Daoy (cell line): ENCODE results near the gene KCTD5. TPM values are rescaled to one million over a fixed set of nuclear protein-coding genes. Genes with fewer than 3 reads are reported as not detected.
A peak's percentile ranks its signal among the peaks of the same experiment; 100 is the strongest.
"Not testable (repeated sequence)": the region's sequence is repeated elsewhere in the genome, so short reads cannot be mapped to it uniquely, and the experiment has no call there.

Experiments used
- DNase-seq: peaks from one replicate; pipeline ENCODE4 v3.0.0-alpha.2; 2015; ENCODE audit warnings: low read depth
- total RNA-seq: library from RNA; depleted of rRNA; stranded (reverse); fragments of >200 nt; shearing (Covaris generic); gene quantifications from 2 replicates; pipeline ENCODE4 v1.2.3, GENCODE V29; 2014

KCTD5 gene
- total RNA-seq, 1 experiment from 2014 or later = 27.4 TPM

DNA sequence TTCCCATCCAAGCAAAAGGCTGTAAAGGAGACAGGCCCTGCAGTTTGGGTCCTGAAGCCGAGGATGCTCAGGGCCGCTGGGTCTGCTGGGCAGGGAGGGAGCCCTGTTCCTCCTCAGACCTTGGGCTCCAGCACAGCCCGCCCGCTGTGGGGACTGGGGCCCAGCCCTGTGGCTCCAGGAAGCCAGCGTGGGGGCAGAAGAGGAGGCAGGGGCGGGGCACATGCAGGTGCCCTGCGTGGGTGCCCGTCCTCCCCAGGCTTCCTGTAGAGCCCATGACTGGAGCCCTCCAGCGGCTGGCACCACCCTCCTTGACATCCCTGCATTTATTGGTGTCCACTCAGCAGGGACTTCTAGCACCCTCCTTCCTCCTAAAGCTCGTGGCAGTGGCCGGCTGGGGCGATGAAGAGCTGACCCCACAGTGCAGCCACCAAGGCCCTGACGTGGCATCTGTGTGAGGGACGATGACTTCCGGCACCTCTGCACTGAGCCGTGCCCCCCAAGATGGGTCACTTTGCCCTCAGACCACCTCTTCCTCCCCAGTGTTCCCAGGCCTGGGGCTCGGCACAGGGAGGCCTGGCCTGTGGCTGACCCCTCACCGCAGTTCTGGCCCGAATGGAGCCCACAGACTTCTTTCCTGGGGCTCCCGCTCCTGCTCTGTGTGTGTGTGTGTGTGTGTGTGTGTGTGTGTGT is 27.8 kb downstream of the KCTD5 start:
- no peak for DNase-seq

DNA sequence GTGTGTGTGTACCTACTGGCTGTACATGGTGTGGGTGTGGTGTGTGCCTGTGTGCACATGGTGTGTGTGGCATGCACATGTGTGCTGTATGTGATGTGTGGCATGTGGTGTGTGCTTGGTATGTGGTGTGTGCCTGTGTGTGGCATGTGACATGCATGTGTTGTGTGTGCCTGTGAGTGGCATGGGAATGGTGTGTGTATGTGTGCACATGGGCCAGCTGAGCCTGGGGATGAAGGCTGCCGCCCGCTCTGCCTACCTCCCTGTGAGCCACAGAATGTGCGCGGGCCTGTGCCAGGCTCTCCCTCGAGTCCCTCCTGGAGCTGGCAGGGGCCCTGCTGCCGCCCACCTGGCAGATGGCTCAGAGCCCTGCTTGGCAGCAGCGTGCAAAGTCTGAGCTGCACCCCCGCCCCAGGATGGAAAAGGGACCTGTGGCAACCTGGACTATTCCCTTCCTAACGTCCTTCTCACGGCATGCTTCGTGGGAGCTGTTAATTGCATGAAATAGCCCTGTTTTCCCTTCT is 28.4 kb downstream of the KCTD5 start:
- DNase-seq = no peak

DNA sequence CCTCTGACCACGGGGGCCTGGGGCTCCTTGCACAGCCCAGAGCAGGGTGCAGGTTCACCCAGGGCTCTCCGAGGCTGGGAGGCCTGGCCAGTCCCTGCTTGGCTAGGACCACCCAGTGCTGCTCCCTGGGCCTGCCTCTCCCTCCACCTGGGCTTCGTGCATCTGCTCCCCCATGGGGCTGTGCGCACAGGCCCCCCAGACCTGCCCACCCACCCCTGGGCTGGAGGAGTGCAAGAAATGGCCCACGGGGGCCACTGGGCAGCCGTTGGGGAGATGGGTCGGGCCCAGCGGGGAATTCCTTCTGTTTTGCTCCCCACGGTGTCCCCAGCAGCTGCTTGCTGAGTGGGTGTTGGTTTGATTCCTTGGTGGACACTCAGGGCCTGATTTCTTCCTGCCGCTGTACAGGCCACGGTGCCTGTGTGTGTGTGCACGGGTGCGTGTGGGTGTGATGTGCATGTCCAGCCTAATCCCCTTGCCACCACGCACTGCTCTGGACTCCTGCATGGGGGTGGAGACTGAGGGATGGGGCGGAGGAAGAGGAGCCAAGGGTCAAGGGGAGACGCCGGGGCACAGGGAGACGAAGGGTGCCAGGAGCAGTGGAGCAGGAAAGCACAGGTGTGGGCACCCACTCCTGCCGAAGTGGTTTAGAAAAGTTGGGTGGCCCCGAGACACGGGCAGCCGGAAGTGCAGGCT is 29.2 kb downstream of the KCTD5 start:
- DNase-seq = no peak

DNA sequence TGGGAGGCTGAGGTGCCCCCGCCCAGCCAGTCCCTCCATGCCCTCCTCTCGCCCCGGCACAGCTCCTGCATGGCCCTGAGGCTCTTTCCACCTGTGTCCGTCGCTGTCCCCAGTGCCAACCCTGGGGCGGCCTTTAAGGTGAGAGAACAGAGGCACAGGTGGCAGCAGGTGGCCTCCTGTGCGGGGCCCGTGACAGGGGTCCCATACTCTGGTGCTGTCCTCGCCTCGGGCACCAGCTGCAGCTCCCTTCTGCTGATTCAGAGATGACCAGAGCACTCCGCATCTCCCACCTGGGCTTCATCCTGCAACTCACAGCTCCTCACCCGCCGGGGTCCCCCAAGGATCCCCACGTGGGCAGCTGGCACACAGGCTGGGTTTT is 29.7 kb downstream of the KCTD5 start:
- no peak for DNase-seq

DNA sequence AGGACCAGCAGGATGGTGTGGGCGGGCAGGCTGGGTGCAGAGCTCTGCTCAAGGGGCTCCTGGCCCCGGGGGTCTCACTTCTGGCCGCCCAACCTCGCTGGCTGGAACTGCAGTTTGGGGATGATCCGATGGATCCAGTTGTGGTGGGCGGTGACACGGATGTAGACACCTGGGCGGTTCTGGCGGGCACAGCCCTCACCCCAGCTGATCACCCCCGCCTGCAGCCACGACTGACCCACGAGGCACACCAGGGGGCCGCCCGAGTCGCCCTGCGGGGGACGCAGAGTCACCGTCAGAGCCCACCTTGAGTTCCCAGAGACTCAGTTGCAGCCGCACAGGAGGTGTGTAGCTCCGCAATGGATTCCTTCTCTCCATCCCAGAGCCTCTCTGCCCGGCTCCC is 30.2 kb downstream of the KCTD5 start:
- DNase-seq = no peak

DNA sequence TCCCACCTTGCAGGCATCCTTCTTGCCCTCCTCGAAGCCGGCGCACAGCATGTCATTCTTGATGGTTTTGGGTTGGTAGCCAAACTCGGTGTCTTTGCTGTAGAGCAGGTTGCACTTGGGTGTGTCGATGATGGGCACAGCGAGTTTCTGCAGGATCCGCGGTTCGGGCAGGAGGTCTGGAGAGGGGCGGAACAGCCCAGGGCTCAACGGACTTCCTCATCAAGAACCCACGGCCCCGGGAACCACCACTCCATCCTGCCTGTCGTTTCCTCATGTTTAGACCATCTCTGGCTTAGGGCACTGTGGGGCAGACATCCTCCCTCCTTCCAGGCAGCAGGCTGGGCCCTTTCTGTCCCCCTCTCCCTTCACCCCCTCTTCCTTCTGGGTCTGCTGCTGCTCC is 31.2 kb downstream of the KCTD5 start:
- no peak for DNase-seq

DNA sequence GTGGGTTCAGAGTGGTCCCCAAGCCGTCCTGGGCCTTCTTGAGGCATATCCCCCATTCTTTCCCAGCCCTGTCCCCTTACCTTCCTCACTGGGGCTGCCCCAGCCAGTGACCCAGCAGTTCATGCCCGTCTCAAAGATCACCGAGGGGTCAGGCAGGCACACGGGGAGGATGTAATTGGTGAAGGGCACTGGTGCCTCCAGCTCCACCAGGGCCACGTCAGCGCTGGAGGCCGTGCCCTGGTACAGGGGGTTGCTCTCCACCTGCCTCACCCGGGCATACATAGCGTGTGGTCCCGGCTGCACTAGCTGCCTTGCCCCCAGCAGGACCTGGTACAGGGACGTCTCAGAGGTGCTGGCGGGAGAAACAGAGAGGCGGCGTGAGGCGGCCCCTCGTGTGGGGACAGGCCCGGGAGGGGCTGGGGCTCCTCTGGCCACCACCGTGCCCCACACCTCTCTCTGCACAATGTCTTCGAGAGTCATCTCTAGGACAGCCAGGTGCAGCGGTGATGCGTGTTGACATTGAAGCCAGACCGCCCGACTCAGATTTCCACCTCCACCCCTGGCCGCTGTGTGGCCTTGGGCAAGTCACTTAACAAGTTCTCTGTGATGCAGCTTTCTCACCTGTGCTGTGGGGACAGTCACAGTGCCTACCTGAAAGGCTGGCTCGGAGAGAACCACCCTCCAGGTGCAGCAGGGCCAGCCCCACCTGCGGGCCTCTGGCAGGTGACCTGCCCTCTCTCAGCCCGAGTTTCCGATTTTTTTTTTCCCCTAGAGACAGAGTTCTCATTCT is 31.9 kb downstream of the KCTD5 start:
- DNase-seq = no peak

DNA sequence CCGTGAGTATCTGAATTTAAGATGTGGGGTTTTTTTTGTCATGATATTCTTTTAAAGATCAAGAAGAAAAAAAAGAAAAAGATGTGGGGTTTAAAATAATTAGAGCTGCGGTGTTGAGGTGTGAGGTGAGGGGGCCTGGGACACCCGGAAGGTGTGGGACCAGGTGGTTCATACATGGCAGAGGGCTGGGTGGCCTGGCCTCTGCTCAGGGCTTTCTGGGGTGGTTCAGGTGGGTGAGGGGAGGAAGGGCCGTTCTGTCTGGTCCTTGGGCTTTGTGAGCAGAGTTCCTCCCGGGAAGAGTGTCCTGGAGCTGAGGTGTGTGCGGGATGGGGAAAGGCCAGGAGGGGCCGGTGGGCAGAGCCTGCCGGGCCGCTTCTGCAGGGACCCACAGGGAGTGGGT is 32.7 kb downstream of the KCTD5 start:
- no peak for DNase-seq

DNA sequence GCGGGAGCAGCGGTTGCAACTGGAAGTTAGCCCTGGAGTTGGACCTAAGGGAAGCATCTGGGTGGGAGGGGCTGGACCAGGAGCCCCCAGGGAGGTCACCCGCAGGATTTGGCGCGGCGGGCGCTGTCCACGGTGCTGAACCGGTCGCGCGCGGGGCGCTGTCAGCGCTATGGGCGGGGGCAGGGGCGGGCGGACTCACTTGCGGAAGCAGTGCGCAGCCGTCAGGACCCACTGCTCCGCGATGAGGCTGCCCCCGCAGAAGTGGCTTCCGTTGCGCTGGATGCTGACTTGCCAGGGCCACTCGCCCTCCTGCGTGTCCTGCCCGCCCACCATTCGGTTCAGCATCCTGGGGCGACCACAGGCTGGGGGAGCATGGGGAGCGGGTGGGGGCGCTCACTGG is 33.2 kb downstream of the KCTD5 start:
- peak; percentile 47 for DNase-seq

DNA sequence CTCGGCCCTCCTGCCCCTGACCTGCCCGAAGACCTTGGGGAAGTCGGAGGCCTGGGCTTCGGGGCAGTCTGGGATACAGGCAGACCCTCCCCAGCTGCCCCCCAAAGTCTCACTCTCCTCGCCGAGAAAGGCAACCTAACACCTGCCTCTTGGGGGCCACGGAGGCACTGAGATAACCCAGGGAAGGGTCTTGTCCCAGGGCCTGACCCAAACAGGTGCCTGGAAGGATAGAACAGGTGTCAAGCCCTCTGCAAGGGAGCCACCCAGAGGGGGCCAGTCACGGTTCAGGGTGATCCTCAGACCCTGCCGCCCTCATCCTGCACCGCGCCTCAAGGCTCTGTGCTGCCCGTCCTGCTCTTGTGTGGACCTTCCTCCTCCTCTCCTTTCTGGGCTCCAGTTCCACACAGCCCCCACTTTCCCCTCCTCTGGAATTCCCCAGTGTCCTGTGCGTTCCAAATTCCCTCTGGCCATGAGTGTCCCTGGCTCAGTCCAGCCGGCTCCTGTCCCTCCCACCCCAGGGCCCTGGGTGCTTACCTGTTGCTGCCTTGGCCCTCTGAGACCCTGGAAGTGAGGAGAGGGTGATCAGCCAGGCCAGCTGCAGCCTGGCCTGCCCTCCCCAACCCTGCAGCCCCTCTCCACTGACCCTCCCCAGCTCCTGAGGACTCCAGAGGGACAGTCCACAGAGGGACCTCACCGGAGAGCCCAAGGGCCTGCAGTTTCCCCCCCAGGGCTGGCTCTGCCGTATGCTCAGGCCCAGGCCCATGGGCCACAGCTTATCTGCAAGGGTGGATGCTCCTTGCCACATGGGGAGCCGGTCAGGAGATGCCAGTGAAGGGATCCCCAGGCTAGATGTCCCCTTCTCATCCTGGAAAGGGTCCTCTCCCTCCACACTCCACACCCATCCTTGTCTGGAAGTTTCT is 33.9 kb downstream of the KCTD5 start:
- DNase-seq = no peak

DNA sequence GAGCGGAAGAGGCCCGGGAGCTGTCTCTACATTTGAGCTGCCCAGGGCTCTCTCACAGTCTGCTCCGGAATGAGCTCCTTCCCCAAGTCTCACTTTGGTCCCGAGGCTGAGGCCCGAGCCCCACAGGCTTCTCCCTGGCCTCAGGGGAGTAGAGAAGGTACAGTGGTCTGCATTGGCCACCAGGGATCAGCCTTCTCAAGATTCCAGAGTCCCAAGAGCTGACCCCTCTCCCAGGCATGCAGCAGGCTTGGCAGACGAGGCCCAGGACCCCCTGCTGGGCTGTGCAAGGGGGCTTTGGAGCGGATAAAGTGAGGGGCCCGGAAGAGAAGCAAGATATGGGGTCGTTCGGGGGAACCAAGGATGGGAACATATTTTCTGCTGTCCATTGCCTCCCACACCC is 34.6 kb downstream of the KCTD5 start:
- DNase-seq = no peak

DNA sequence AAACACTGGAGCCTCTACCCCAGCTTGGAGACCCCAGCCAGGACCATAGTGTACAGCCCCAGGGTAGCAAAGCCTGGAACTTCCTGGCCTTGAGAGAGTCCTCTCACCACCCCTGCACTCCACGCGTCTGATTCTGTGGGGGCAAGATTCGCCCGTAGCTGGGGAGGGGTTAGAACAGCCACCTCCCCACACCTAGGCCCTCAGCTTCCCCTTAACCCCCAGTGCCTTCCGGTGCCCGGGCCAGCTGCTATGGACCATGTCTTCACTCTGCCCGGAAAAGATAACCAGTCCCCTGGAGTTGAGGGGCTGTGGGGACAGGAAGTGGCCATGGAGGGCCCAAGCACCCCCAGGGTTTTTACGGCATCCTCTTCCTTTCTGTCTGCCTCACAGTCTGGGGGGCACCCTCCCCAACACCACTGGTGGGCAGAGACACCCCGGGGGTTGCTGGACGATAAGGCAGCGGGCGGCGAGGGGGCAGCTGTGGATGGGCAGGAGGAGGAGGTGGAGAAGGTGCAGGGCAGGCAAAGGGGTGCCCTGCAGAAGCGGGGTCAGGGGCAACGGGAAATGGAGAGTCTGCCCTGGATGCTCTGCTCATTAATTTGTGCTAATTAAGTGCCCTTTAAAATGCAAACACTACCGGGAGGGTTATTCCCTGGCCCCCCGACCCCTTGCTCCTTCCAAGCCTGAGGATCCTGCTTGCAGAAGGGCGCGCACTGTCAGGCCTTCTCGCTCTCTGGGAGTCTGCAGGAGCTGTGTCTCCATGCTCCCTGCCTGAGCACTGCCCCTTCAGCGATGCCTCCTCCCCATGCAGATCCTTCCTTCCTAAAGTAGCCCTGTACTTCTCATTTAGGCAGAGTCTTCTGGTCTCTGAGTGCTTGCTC is 35.3 kb downstream of the KCTD5 start:
- DNase-seq = no peak

DNA sequence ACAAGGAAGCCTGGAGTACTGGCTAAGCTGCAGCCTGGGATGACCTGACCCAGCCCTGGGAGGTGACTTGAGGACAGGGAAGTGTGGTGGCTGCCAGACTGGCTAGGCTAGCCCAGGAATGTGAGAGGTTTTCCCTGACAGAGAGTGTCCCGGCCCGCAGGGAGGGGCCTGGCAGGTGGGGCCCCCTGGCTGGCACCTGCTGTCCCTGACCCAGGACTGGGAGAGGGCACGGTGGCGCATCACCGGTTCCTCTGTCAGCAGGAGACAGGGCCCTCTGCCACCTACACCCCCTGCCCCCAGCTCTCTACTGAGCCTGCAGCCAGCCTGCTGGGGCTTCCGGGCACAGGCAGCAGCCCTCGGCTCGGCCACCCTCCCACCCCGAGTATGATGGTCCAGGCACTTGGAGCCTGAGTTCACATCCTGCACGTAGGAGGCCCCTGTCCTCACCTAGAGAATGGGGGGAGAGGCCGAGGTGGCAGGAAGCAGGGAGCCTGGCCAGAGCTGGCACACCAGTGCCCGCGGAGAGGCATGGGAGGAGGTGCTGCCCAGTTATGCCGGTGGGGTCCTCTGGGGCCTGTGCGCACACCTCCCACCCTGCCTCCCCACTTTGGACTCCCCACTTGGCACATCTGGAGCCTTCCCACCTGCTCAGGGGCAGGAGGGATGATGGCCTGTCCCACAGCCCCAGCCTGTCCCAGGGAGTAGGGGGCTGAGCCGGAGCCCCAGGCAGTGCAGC is 37.2 kb downstream of the KCTD5 start:
- DNase-seq = no peak

DNA sequence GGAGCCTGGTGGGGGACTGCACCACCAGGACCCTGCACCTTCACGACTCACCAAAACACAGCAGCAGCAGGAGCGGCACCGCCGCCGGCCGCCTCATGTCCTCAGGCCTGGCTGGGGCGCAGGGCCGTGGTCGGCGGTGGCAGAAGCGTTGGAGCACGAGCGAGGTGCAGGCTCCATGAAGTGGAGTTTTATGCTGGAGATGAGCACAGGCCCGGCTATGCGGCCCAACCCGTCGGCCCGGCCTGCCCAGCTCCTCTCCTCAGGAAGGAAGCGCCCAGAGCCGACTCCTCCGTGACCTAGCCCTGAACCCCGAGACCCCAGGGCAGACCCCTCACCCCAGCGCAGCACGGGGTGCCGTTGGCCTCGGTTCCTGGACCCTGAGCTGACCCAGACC is 37.7 kb downstream of the KCTD5 start, which contains the start of gene PRSS27:
Gene PRSS27 (minus strand): TSS at position 161 of the 394 bp plus-strand sequence. CDS start 64 bp downstream, at position 97.
- no peak for DNase-seq

DNA sequence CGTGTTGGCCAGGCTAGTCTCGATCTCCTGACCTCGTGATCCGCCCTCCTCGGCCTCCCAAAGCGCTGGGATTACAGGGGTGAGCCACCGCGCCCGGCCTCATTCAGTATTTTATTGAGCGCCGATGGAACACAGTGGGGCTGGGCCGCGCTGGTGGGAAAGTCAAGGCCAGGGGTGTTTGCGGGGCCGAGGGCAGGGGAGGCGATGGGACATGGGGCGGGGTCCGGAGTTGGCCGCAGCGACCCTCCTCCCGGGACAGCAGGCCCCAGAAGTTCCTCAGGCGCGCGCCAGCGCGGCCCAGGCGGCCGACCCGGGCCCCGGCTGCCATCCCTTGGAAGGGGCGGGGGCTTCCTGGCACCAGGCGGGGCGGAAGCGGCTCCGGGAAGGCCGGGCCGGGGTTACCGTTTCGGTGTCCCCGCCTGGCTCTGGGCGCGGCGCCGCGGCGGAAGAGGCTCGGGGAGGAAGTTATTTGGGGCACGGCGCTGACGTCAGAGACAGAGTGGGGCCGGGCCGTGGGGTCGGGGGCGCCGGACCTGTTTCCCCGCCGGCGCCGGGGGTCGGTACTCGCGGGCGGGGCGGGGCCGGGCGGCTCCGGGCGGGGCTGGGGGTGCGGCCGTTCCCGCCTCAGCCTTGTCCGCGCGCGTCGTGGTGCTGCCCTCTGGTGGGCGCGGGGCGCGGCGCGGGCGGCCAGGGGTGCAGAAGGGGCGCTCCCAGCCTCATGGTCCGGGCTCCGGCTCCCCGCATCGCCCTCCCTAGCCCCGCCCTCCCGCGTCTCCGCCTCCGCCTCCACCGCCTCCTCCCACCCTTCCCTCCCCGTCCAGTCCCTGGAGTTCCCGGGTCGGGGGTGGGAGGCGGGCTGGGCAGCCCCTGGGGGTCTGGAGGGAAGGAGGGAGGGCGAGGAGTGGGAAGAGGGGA is 38.7 kb downstream of the KCTD5 start:
- peak; percentile 90 for DNase-seq

DNA sequence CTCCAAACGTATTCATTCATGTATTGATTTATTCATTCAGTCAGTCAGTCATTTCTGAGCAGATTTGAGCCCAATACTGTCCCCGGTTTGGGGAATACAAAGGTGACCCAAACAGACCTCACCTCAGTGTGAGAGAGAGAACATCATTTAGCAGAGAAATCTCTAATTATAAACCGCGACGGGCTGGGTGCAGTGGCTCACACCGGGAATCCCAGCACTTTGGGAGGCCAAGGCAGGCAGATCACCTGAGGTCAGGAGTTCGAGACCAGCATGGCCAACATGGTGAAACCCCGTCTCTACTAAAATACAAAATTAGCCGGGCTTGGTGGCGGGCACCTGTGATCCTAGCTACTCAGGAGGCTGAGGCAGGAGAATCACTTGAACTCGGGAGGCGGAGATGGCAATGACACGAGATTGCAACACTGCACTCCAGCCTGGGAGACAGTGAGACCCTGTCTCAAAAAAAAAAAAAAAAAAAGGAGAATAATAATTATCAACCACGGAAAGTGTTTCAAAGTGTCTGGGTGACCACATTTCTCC is 39.4 kb downstream of the KCTD5 start:
- DNase-seq = not testable (repeated sequence)

DNA sequence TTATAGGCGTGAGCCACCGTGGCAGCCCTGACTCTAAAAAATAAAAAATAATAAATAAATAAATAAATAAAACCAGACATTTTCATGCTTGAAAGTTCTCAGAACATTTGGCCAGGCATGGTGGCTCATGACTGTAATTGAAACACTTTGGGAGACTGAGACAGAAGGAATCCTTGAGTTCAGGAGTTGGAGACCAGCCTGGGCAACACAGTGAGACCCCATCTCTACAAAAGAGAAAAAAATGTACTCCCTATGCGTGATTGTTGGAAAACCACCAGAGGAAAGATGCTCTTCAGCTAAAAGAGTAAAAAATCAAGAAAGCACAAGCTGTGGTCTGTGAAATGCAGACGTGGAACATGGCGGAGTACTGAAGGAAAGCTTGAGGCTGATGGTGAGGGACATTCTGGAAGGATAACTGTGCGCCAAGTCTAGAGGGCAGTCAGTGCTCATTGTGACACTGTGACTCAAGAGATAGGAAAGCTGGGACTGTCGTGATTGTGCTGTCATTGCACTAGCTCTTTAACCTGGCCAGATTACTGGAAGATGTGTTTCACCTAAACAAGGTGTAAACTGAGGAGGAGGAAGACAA is 41.9 kb downstream of the KCTD5 start:
- DNase-seq = no peak

DNA sequence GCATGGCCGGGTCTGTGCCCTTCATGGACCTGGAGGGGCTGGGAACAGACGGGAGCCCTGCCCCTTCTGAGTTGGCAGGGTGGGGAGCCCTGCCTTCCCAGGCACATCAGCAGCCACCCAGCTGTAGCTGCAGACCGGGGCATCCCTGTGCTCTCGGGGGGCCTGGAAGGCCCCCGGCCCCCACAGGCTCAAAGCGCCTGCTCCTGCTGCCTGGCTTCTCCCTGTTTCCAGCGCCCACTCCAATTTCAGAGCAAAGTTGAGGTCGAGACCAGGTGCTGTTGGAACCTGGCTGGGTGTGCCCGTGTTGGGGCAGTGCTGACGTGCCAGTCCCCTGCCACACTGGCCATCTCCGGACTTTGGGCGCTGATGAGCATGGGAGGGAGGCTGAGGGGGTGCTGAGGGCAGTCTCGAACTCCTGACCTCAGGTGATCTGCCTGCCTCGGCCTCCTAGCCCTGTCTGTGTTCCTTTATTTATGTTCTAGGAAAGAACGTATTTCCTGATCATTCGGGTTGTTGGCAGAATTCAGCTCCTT is 42.6 kb downstream of the KCTD5 start:
- no peak for DNase-seq
